HL-60/S4 treated with retinoic acid at 250 ng/mL for 4 days and 3 days (cell line): ENCODE results near the gene TSHR.

ENCODE experiments used
- in situ Hi-C: fragments of 300-500 bp; cut with MboI; formaldehyde crosslinking; loops from 2 replicates; pipeline ENCODE4 v1.7.0; 2022; ENCODE audit warnings: low sequenced_read_pairs

Gene TSHR

GRCh38 chr14:81170104-81170828 lies 214.8 kb downstream of the TSHR start:
- in situ Hi-C loops = loop anchor here (25.0 kb wide), 1 partner anchor 183 kb away; no protein-coding TSS in a partner anchor

DNA sequence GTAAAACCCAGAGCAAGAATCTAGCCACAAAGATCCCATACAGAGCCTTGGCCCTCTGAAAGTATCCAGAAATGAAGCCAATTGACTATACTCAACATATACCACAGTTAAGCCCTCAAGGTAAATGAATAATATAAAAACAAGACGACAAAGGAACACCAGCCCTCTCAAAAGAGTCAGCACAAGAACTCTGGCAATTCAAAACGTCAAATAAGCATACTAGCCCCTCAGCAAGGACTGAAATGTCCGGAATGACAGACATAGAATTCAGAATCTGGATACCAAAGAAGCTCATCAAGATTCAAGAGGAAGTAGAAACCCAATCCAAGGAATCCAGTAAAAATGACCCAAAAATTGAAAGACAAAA lies 215.4 kb downstream of the TSHR start:
- in situ Hi-C loops = loop anchor here (25.0 kb wide), 1 partner anchor 184 kb away; no protein-coding TSS in a partner anchor

- in situ Hi-C loops = loop anchor here (25.0 kb wide), 1 partner anchor 185 kb away; no protein-coding TSS in a partner anchor
These were observed 216.9 kb downstream of the TSHR start for GRCh38 chr14:81172353-81172752.

DNA sequence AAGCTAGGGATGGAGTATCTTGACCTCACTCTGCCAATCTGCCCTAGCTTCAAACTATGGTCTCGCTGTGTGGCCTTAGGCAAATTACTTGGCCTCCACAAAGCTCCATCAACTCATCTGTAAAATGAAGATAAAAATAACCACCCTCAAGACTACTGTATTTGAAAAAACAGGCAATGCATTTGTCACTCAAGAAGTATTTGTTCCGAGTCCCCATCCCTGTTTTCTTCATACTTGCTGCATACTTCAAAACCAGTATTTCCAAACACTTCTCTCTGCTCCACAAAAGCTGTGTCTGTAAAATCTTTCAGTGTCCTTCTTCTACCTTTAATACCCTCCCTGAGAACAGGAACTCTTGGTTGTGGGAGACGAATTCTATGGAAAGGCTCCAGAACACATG lies 217.5 kb downstream of the TSHR start:
- in situ Hi-C loops = loop anchor here (25.0 kb wide), 1 partner anchor 186 kb away; no protein-coding TSS in a partner anchor

- in situ Hi-C loops = no loop called here
These were observed 220.8 kb downstream of the TSHR start for GRCh38 chr14:81176241-81176640.

- in situ Hi-C loops = no loop called here
These were observed 221.8 kb downstream of the TSHR start for GRCh38 chr14:81177225-81177624.

- in situ Hi-C loops = no loop called here
These were observed 222.6 kb downstream of the TSHR start for GRCh38 chr14:81178063-81178462.

DNA sequence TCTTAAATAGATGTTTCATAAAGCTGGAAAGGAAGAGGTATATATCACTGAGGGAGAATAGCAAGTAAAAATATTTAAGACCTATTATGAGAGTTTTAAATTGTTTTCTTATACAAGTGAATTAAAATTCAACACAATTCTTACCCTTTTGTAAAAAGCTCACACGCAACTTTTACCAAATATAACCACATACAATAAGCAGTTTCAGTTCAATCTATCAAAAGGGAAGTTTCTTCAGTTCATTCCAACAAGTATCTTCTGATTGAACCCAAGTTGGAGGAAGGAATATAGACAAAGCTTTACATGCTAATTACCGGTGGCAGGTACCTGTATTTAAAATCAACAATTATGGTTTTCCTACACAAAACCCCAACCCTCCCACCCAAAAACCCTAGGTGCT lies 224.2 kb downstream of the TSHR start:
- in situ Hi-C loops = no loop called here

- in situ Hi-C loops = no loop called here
These were observed 232.6 kb downstream of the TSHR start for GRCh38 chr14:81187832-81188522.

- in situ Hi-C loops = no loop called here
These were observed 237.2 kb downstream of the TSHR start for GRCh38 chr14:81192594-81192993.

DNA sequence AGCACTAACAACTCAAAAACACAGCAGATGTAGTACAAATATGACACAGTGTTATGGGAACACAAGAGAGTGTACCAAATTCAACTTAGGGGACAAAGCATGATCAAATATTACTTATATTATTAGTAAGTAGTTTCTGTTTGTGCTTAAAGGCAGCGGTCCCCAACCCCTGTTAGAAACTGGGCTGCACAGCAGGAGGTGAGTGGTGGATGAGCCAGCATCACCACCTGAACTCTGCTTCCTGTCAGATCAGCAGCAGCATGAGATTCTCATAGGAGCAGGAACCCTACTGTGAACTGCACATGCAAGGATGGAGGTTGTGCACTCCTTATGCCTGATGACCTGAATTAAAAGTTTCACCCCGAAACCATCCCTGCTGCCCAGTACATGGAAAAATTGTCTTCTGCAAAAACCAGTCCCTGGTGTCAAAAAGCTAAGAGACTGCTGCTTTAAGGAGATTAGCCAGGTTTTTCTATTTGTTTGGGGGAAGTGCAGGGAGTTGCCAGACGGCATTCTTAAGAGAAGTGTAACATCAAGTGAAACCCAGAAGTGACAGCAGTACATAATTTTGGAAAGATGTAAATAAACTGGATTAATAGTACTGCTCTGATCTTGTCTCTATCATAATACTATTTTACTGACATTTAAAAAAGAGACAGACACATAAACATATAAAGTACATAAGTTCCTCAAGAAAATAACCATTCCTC lies 238.7 kb downstream of the TSHR start:
- in situ Hi-C loops = no loop called here
